ENCODE data around the gene BHLHA15.

Gene BHLHA15

DNA sequence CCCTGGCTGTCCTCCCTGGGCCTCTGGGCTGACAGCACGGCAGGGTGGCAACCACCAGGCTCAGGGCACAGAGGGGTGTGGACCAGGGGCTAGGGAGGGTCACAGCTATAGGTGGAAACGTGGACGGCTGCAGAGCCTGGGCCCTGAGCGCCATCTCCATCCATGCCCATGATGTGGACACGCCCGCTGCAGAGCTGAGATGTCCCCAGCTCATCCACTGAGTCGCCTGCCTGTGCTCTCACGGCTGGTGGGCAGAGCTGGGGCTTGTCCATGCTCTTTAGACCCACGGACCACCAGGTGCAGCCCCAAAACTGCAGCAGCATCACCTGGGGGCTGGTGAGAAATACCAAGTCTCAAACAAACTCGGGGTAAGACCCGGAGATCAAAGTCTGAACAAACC is 24.7 kb downstream of the BHLHA15 start:
- Histone ChIP-seq H3K4me3 (ENCODE audit: low read length) (no peak overlapping the region), H3K36me3 (ENCODE audit: control insufficient read depth, insufficient read depth, low read length) (peaks cover 5% of the 10 kb centered on the region; the same call in 1 of the 2 replicates), H3K27ac (ENCODE audit: low read length) (no peak overlapping the region), H3K27me3 (ENCODE audit: control insufficient read depth, insufficient read depth, low read length) (no peaks in the 10 kb centered on the region), H3K9me3 (ENCODE audit: control insufficient read depth, insufficient read depth, low read length) (no peaks in the 10 kb centered on the region), H3K4me1 (ENCODE audit: control insufficient read depth, insufficient read depth, low read length) (no peaks in the 10 kb centered on the region)
- no peak for DNase-seq (ENCODE audit: low read depth, low spot score)
- WGBS (ENCODE audit: insufficient coverage, insufficient read length): no CpG with 5 or more reads among the region's 11 CpGs

DNA sequence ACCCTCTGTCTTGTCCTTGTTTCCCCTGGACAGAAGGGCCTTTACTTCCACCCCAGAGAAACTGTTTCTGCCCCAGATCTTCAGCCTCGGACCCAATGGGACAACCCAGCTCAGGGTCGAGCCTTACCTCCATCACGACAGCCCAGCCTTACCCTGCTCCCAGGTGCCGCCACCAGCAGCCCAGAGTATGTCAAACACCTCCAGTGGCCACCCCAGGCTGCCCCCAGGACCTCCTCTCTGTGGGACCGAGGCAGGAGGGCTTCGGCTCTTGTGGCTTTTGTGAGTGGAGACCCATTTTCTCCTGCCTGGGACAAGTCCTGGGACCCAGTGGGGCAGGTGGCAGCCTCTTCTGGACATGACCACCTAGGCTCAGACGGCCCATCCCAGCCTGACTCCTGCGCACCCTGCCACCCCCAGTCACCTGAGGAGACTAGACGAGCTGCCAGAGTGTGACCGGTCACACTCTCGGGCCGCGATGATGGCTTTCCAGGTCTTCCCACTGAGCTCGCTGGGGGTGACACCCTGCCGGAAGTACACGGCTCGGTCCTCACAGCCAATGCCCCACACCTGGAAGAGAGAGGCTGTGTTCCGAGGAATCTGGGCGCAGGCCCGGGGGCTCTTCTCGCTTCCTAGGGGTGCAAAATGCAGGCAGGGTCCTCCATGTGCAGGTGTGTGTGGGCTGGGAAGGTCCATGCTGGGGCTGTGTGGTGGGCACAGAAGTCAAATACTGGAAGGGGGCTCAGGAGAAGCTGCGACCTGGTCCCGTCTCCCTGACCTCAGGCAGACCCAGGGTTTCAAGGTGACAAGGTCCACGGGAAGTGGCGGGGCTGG is 25.3 kb downstream of the BHLHA15 start:
- Histone ChIP-seq H3K4me3 (ENCODE audit: low read length) (no peak overlapping the region), H3K4me1 (ENCODE audit: control insufficient read depth, insufficient read depth, low read length) (no peaks in the 10 kb centered on the region), H3K36me3 (ENCODE audit: control insufficient read depth, insufficient read depth, low read length) (peaks cover 5% of the 10 kb centered on the region; the same call in 1 of the 2 replicates), H3K27me3 (ENCODE audit: control insufficient read depth, insufficient read depth, low read length) (no peaks in the 10 kb centered on the region), H3K9me3 (ENCODE audit: control insufficient read depth, insufficient read depth, low read length) (no peaks in the 10 kb centered on the region), H3K27ac (ENCODE audit: low read length) (no peak overlapping the region)
- no CpG with 5 or more reads among the region's 25 CpGs for WGBS (ENCODE audit: insufficient coverage, insufficient read length)
- DNase-seq (ENCODE audit: low read depth, low spot score): no peak

DNA sequence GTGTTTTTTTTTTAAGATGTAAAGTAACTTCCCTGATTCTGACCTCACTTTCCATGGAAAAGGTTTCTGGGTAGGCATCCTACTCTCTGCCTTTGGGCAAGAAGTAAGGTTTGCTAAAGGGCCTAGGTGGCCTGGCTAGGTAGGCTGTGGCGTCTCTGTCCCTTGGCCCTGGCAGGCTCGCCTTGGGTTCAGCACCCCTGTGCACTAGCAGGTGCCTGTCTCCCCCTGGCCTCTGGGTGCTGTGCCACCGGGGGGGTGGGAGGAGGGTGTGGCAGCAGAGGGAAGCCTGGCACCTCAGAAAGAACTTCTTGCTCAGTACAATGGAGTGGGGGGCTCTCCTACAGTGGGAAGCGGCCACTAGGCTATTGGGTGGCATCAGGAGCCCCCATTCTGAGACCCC is 26.8 kb downstream of the BHLHA15 start:
- no CpG with 5 or more reads among the region's 4 CpGs for WGBS (ENCODE audit: insufficient coverage, insufficient read length)
- H3K4me3 ChIP-seq (ENCODE audit: low read length): no peak overlapping the region
- peaks cover 5% of the 10 kb centered on the region; the same call in 1 of the 2 replicates for H3K36me3 ChIP-seq (ENCODE audit: control insufficient read depth, insufficient read depth, low read length)
- no peaks in the 10 kb centered on the region for H3K9me3 ChIP-seq (ENCODE audit: control insufficient read depth, insufficient read depth, low read length)
- no peak for DNase-seq (ENCODE audit: low read depth, low spot score)
- no peak overlapping the region for H3K27ac ChIP-seq (ENCODE audit: low read length)
- no peaks in the 10 kb centered on the region for H3K4me1 ChIP-seq (ENCODE audit: control insufficient read depth, insufficient read depth, low read length)
- H3K27me3 ChIP-seq (ENCODE audit: control insufficient read depth, insufficient read depth, low read length): no peaks in the 10 kb centered on the region

DNA sequence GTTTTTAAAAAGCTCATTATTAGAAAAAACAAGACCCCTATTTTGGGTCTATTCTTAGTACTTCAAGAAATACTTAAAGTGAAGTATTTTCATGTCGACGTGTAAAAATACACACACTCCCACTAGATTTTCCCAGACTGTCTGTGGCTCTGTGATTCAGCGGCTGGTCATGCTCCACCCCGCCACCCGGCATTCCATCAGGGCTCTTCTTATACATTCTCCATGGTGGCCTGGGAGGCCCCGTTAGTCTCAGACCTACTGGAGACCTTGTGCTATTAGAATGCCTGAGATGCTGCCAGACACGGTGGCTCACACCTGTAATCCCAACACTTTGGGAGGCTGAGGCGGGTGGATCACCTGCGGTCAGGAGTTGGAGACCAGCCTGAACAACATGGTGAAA is 27.7 kb downstream of the BHLHA15 start:
- no peaks in the 10 kb centered on the region for H3K27me3 ChIP-seq (ENCODE audit: control insufficient read depth, insufficient read depth, low read length)
- no peak overlapping the region for H3K4me3 ChIP-seq (ENCODE audit: low read length)
- H3K4me1 ChIP-seq (ENCODE audit: control insufficient read depth, insufficient read depth, low read length): no peaks in the 10 kb centered on the region
- H3K9me3 ChIP-seq (ENCODE audit: control insufficient read depth, insufficient read depth, low read length): no peaks in the 10 kb centered on the region
- DNase-seq (ENCODE audit: low read depth, low spot score): no peak
- H3K27ac ChIP-seq (ENCODE audit: low read length): no peak overlapping the region
- peaks cover 5% of the 10 kb centered on the region; the same call in 1 of the 2 replicates for H3K36me3 ChIP-seq (ENCODE audit: control insufficient read depth, insufficient read depth, low read length)
- no CpG with 5 or more reads among the region's 9 CpGs for WGBS (ENCODE audit: insufficient coverage, insufficient read length)

DNA sequence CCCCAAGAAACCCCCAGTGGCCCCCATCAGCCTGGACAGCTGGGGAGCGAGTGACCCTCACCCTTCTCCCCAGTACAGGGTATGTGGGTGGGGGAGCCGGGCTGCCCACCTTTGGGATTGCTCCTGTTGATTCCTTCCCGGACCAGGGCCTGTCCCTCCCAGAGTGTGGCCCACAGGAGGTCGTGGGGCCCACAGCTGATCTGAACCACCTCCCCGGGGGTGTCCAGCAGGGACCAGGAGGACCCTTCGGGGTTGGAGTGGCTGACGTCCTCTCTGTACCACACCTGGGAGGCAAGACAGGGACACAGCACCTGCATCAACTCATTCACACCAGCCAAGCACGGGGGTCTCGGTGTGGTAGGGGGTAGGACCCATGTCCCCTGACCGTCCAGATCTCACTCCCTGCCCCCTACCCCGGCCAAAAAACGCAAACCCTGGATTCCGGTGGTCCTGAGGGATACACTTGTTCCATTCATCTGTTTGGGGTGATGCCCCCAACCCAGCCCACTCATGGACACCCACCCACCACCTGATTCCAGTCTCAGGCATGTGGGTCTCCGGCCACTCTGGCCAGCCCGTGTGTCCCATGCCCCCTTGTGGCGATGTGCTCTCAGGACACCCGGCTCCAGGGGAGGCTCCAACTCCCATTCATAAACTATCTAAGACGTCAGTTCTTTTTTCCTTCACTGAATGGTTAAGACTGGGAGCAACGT is 29.9 kb downstream of the BHLHA15 start:
- H3K9me3 ChIP-seq (ENCODE audit: control insufficient read depth, insufficient read depth, low read length): no peaks in the 10 kb centered on the region
- no peaks in the 10 kb centered on the region for H3K27me3 ChIP-seq (ENCODE audit: control insufficient read depth, insufficient read depth, low read length)
- peaks cover 5% of the 10 kb centered on the region; the same call in 1 of the 2 replicates for H3K36me3 ChIP-seq (ENCODE audit: control insufficient read depth, insufficient read depth, low read length)
- H3K4me1 ChIP-seq (ENCODE audit: control insufficient read depth, insufficient read depth, low read length): no peaks in the 10 kb centered on the region
- no peak for DNase-seq (ENCODE audit: low read depth, low spot score)
- no CpG with 5 or more reads among the region's 19 CpGs for WGBS (ENCODE audit: insufficient coverage, insufficient read length)
- H3K27ac ChIP-seq (ENCODE audit: low read length): no peak overlapping the region
- no peak overlapping the region for H3K4me3 ChIP-seq (ENCODE audit: low read length)

DNA sequence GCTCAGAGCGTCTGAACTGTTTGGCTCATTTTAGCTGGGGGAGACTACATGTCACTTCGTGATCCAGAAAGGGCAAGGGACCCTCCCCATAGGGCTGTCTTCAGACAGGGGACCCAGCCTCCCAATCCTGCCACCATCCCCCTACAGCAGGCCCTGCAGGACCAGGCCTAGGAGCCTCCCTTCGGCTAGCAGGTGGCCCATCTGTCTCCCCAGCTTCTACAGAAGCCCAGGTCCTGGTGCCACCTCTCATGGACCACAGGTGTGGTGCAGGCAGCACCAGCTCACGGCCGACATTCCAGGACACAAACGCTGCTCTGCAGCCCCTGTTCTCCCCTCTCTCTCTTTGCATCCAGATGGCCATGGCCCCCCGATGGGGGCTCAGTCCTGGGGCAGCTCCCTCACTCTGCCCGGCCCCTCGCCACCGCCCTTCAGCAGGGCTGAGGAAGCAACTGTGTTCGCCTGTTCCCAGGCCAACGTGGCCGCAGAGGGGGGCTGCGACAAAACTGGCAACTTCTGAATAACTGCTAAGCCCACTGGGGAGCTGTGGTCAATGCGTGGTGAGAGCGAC is 30.5 kb downstream of the BHLHA15 start:
- no peak for DNase-seq (ENCODE audit: low read depth, low spot score)
- peaks cover 5% of the 10 kb centered on the region; the same call in 1 of the 2 replicates for H3K36me3 ChIP-seq (ENCODE audit: control insufficient read depth, insufficient read depth, low read length)
- no peaks in the 10 kb centered on the region for H3K27me3 ChIP-seq (ENCODE audit: control insufficient read depth, insufficient read depth, low read length)
- H3K4me3 ChIP-seq (ENCODE audit: low read length): no peak overlapping the region
- no peaks in the 10 kb centered on the region for H3K9me3 ChIP-seq (ENCODE audit: control insufficient read depth, insufficient read depth, low read length)
- H3K27ac ChIP-seq (ENCODE audit: low read length): no peak overlapping the region
- no peaks in the 10 kb centered on the region for H3K4me1 ChIP-seq (ENCODE audit: control insufficient read depth, insufficient read depth, low read length)
- WGBS (ENCODE audit: insufficient coverage, insufficient read length): no CpG with 5 or more reads among the region's 16 CpGs

DNA sequence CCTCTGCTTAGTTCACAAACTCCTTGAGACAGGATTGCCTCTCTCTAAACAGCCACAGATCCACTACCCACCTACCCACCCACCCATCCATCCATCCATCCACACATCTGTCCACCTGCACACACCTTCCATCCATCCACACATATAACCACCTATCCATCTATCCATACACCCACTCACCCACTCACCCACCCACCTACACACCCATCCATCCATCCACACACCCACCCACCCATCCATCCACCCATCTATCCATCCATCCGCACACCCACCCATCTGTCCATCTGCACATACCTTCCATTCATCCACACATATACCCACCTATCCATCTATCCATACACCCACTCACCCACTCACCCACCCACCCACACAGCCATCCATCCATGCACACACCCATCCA is 31.1 kb downstream of the BHLHA15 start:
- no CpG with 5 or more reads among the region's 1 CpG for WGBS (ENCODE audit: insufficient coverage, insufficient read length)
- no peaks in the 10 kb centered on the region for H3K9me3 ChIP-seq (ENCODE audit: control insufficient read depth, insufficient read depth, low read length)
- H3K4me3 ChIP-seq (ENCODE audit: low read length): no peak overlapping the region
- no peaks in the 10 kb centered on the region for H3K4me1 ChIP-seq (ENCODE audit: control insufficient read depth, insufficient read depth, low read length)
- no peaks in the 10 kb centered on the region for H3K27me3 ChIP-seq (ENCODE audit: control insufficient read depth, insufficient read depth, low read length)
- DNase-seq (ENCODE audit: low read depth, low spot score): no peak
- H3K27ac ChIP-seq (ENCODE audit: low read length): no peak overlapping the region
- peaks cover 5% of the 10 kb centered on the region; the same call in 1 of the 2 replicates for H3K36me3 ChIP-seq (ENCODE audit: control insufficient read depth, insufficient read depth, low read length)

DNA sequence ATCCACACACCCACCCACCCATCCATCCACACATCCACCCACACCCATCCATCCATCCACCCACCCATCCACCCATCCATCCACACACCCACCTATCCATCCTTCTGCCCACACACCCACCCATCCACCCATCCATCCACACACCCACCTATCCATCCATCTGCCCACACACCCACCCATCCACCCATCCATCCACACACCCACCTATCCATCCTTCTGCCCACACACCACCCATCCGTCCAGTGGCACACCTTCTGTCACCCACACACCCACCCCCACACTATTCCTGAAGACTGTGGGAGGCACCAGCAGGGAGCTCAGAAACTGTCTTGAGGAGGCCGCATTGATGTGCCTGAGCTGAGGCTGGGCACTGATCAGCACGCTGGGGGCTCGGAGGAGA is 31.7 kb downstream of the BHLHA15 start:
- Histone ChIP-seq H3K27me3 (ENCODE audit: control insufficient read depth, insufficient read depth, low read length) (no peaks in the 10 kb centered on the region), H3K36me3 (ENCODE audit: control insufficient read depth, insufficient read depth, low read length) (peaks cover 5% of the 10 kb centered on the region; the same call in 1 of the 2 replicates), H3K4me3 (ENCODE audit: low read length) (no peak overlapping the region), H3K27ac (ENCODE audit: low read length) (no peak overlapping the region), H3K4me1 (ENCODE audit: control insufficient read depth, insufficient read depth, low read length) (no peaks in the 10 kb centered on the region), H3K9me3 (ENCODE audit: control insufficient read depth, insufficient read depth, low read length) (no peaks in the 10 kb centered on the region)
- no peak for DNase-seq (ENCODE audit: low read depth, low spot score)
- no CpG with 5 or more reads among the region's 4 CpGs for WGBS (ENCODE audit: insufficient coverage, insufficient read length)

DNA sequence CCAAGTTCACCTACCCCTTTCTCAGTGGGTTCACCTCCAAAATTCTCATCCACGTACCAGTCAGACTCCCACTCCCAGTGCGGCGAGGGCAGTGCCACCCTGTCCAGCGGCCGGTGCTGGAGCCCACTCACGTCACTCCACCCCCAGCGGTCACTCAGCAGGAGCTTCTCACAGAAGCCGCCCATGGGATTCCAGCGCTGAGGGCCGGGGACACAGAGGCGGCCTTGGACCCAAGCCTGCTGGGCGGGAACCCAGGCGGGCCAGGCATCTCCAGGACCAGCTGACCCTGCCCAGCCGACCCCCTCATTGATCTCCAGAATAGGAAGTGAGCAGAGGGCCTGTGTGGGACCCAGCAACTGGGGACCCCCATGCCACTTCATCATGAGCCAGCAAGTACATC is 33.6 kb downstream of the BHLHA15 start:
- H3K4me3 ChIP-seq (ENCODE audit: low read length): no peak overlapping the region
- DNase-seq (ENCODE audit: low read depth, low spot score): no peak

DNA sequence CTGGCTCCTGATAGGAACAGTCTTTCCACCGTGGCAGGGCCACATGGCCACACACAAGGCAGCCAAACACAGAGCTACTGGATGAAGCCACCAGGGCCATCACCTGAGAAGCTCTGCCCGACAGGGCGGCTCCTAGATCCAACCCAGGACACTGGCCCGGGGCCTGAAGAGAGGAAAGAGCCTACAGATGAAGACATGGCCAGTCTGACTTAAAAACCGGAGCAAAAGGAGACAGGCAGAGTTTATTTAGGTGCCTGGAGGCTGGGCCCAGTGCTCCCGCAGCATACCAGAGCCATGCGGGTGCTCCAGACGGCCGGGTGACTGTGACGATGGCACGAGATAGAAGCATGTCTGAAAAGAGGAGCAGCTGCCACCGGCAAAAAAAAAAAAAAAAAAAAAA is 36.9 kb downstream of the BHLHA15 start:
- Histone ChIP-seq H3K36me3 (ENCODE audit: control insufficient read depth, insufficient read depth, low read length) (no peaks in the 10 kb centered on the region), H3K27ac (ENCODE audit: low read length) (no peak overlapping the region), H3K9me3 (ENCODE audit: control insufficient read depth, insufficient read depth, low read length) (no peaks in the 10 kb centered on the region; the same call in 1 of the 2 replicates), H3K27me3 (ENCODE audit: control insufficient read depth, insufficient read depth, low read length) (no peaks in the 10 kb centered on the region), H3K4me1 (ENCODE audit: control insufficient read depth, insufficient read depth, low read length) (peaks cover 3% of the 10 kb centered on the region; the same call in 1 of the 2 replicates), H3K4me3 (ENCODE audit: low read length) (no peak overlapping the region)
- WGBS (ENCODE audit: insufficient coverage, insufficient read length): no CpG with 5 or more reads among the region's 12 CpGs
- no peak for DNase-seq (ENCODE audit: low read depth, low spot score)

More for the DNA sequence above, 33.6 kb downstream of the BHLHA15 start:
- H3K36me3 ChIP-seq (ENCODE audit: control insufficient read depth, insufficient read depth, low read length): no peaks in the 10 kb centered on the region
- WGBS (ENCODE audit: insufficient coverage, insufficient read length): no CpG with 5 or more reads among the region's 14 CpGs
- no peak overlapping the region for H3K27ac ChIP-seq (ENCODE audit: low read length)
- H3K9me3 ChIP-seq (ENCODE audit: control insufficient read depth, insufficient read depth, low read length): no peaks in the 10 kb centered on the region
- no peaks in the 10 kb centered on the region for H3K4me1 ChIP-seq (ENCODE audit: control insufficient read depth, insufficient read depth, low read length)
- H3K27me3 ChIP-seq (ENCODE audit: control insufficient read depth, insufficient read depth, low read length): no peaks in the 10 kb centered on the region

All from iPS DF 6.9 (cell line).